Mesenchymal stem cell (in vitro differentiated cells and primary cell): ENCODE data around the gene FILIP1L.
A peak's percentile ranks its signal among the peaks of the same experiment; 100 is the strongest.

Source experiments
- DNase-seq: peaks from one replicate; pipeline ENCODE4 v3.0.0-alpha.2; 2013
- H2AFZ ChIP-seq: one replicate; pipeline ENCODE4 v1.6.1; 2013; ENCODE audit warnings: low read depth, mild to moderate bottlenecking, control low read depth, inconsistent platforms, low read length, moderate library complexity
- H2AK5ac ChIP-seq: 2 replicates; pipeline ENCODE4 v1.6.1; 2013; ENCODE audit warnings: low read length, moderate library complexity, mild to moderate bottlenecking, inconsistent platforms; ENCODE audit not compliant: severe bottlenecking
- H2BK120ac ChIP-seq: one replicate; pipeline ENCODE4 v1.6.1; 2013; ENCODE audit warnings: low read depth, mild to moderate bottlenecking, inconsistent platforms, low read length, moderate library complexity
- H2BK12ac ChIP-seq, 2 experiments: one replicate each; pipeline ENCODE4 v1.6.1; 2013; ENCODE audit warnings: inconsistent platforms in 2 of 2, low read length in 2 of 2, mild to moderate bottlenecking in 2 of 2, moderate library complexity in 2 of 2, control low read depth in 1 of 2
- H2BK15ac ChIP-seq: one replicate; pipeline ENCODE4 v1.6.1; 2013; ENCODE audit warnings: mild to moderate bottlenecking, low read depth, inconsistent platforms; ENCODE audit not compliant: poor library complexity, severe bottlenecking
- H2BK5ac ChIP-seq: 2 replicates; pipeline ENCODE4 v1.6.1; 2013; ENCODE audit warnings: low read depth, mild to moderate bottlenecking, low read length, control low read depth, inconsistent platforms; ENCODE audit not compliant: poor library complexity, severe bottlenecking
- H3K14ac ChIP-seq, 2 experiments: one replicate each; pipeline ENCODE4 v1.6.1; 2013; ENCODE audit warnings: inconsistent platforms in 2 of 2, low read length in 2 of 2, control low read depth in 1 of 2, mild to moderate bottlenecking in 1 of 2, moderate library complexity in 1 of 2
- H3K18ac ChIP-seq, 2 experiments: one replicate each; pipeline ENCODE4 v1.6.1; 2013; ENCODE audit warnings: inconsistent platforms in 2 of 2, low read length in 2 of 2, control low read depth in 1 of 2, low read depth in 1 of 2, mild to moderate bottlenecking in 1 of 2
- H3K23ac ChIP-seq, 2 experiments: one replicate each; pipeline ENCODE4 v1.6.1; 2013; ENCODE audit warnings: inconsistent platforms in 2 of 2, low read length in 2 of 2, mild to moderate bottlenecking in 2 of 2, moderate library complexity in 2 of 2, control low read depth in 1 of 2
- H3K27ac ChIP-seq: 2 replicates; pipeline ENCODE4 v1.5.1; 2013; ENCODE audit warnings: mild to moderate bottlenecking, moderate library complexity, low read length, control low read depth, inconsistent platforms; ENCODE audit not compliant: poor library complexity, severe bottlenecking
- H3K27me3 ChIP-seq, 2 experiments: 2 replicates each; pipeline versions ENCODE4 v1.6.1 to v1.7.0; 2013; ENCODE audit warnings: low read length in 2 of 2, mild to moderate bottlenecking in 2 of 2, moderate library complexity in 2 of 2, control low read depth in 1 of 2, inconsistent platforms in 1 of 2; ENCODE audit not compliant: control insufficient read depth in 1 of 2, insufficient read depth in 1 of 2
- H3K36me3 ChIP-seq, 2 experiments: 2 replicates each; pipeline versions ENCODE4 v1.6.1 to v1.7.0; 2013; ENCODE audit warnings: low read length in 2 of 2, control low read depth in 1 of 2, inconsistent platforms in 1 of 2, low read depth in 1 of 2, mild to moderate bottlenecking in 1 of 2; ENCODE audit not compliant: insufficient read depth in 2 of 2, control insufficient read depth in 1 of 2
- H3K4ac ChIP-seq, 2 experiments: one replicate each; pipeline ENCODE4 v1.6.1; 2013; ENCODE audit warnings: inconsistent platforms in 2 of 2, low read length in 2 of 2, mild to moderate bottlenecking in 2 of 2, moderate library complexity in 2 of 2, control low read depth in 1 of 2, low read depth in 1 of 2
- H3K4me1 ChIP-seq: 2 replicates; pipeline ENCODE4 v1.6.1; 2013; ENCODE audit warnings: low read depth, low read length, control low read depth; ENCODE audit not compliant: control insufficient read depth, insufficient read depth
- H3K4me2 ChIP-seq: 2 replicates; pipeline ENCODE4 v1.6.1; 2013; ENCODE audit warnings: low read length, mild to moderate bottlenecking, inconsistent platforms; ENCODE audit not compliant: poor library complexity, severe bottlenecking
- H3K4me3 ChIP-seq, 2 experiments: 2 replicates each; pipeline versions ENCODE4 v1.5.1 to v1.7.0; 2013; ENCODE audit warnings: low read length in 2 of 2, mild to moderate bottlenecking in 2 of 2, control low read depth in 1 of 2, low read depth in 1 of 2; ENCODE audit not compliant: insufficient read depth in 1 of 2
- H3K79me1 ChIP-seq: replicated peaks from 2 replicates; pipeline ENCODE4 v1.6.1; 2013; ENCODE audit warnings: mild to moderate bottlenecking, control low read depth, low read length, inconsistent platforms; ENCODE audit not compliant: poor library complexity, severe bottlenecking
- H3K9ac ChIP-seq: 2 replicates; pipeline ENCODE4 v1.7.0; 2013; ENCODE audit warnings: mild to moderate bottlenecking, low read length, moderate library complexity
- H3K9me3 ChIP-seq: 2 replicates; pipeline ENCODE4 v1.7.0; 2013; ENCODE audit warnings: mild to moderate bottlenecking, low read length; ENCODE audit not compliant: control insufficient read depth
- H4K8ac ChIP-seq: one replicate; pipeline ENCODE4 v1.6.1; 2013; ENCODE audit warnings: inconsistent platforms, mild to moderate bottlenecking, low read length, moderate library complexity
- H4K91ac ChIP-seq: one replicate; pipeline ENCODE4 v1.6.1; 2013; ENCODE audit warnings: mild to moderate bottlenecking, low read length, inconsistent platforms
- WGBS: methylation state at CpG from one replicate; pipeline ENCODE4 v1.1.7; 2013; ENCODE audit warnings: mixed read lengths; 5-methylcytosine and 5-hydroxymethylcytosine counted together

FILIP1L gene

DNA sequence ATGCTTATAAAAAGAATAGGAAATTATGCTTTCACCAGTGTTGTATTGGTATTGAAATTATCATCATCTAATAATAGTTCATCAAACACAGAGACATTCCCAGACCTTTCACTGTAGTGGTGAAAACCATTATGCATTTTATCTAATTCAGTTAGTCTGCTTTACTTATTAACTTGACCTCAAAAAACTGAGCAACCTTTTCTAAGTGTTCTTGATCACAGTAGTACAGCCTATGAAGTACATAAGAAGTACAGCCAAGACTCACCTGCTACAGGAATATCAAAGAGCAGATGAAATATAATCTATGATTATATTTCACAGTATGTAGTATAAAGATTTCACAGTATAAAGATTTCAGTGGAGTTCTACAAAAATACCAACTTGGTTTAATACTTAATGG is 75.2 kb downstream of the FILIP1L start:
- Histone ChIP-seq H2AK5ac (no peak overlapping the region), H3K79me1 (peaks cover 1% of the 10 kb centered on the region), H3K18ac (no peak overlapping the region), H2AFZ (no peak overlapping the region), H3K4ac (no peak overlapping the region), H3K4me1 (peaks cover 3% of the 10 kb centered on the region), H3K27me3 (no peaks in the 10 kb centered on the region), H4K8ac (no peak overlapping the region), H3K4me3 (no peak overlapping the region), H3K27ac (no peak overlapping the region), H2BK15ac (no peak overlapping the region), H2BK120ac (no peak overlapping the region), H3K23ac (no peak overlapping the region), H3K9me3 (no peaks in the 10 kb centered on the region), H2BK5ac (no peak overlapping the region), H3K36me3 (no peaks in the 10 kb centered on the region), H3K14ac (no peak overlapping the region), H4K91ac (no peak overlapping the region), H3K4me2 (no peak overlapping the region), H2BK12ac (no peak overlapping the region), H3K9ac (no peak overlapping the region)
- no peak for DNase-seq

DNA sequence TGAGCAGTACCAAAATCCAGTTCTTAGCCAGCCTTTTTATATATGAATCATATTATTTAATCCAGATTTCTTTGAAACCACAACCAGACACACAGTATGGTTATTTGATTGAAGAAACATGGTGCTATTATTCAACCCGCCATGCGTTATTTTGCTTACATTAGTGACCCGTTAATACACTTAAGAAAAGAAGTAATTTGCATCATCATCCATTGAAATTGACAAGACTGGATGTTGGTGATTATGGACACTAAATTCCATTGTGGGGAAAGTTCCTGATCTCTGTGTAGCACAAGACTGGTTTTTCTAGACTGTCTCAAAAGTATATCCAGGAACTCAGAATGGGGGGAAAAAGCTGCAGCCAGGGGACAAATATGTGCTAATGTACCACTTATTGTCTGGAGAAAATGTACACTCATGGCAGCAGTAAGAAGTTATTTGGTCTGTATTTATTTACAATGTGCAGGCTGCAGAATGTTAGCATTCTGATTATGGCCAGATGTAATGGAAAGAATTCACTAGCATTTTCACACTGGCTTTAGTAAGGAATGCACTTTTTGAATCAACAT is 80.3 kb downstream of the FILIP1L start:
- no peak overlapping the region for H2BK120ac ChIP-seq
- no peaks in the 10 kb centered on the region for H3K36me3 ChIP-seq
- no peak overlapping the region for H2BK5ac ChIP-seq
- no peak overlapping the region for H3K9ac ChIP-seq
- no peak overlapping the region for H3K4me2 ChIP-seq
- peaks cover 2% of the 10 kb centered on the region for H3K4me1 ChIP-seq
- H3K27ac ChIP-seq, result peak overlapping the region; percentile 29
- no peak overlapping the region for H3K18ac ChIP-seq
- H3K79me1 ChIP-seq, result no peaks in the 10 kb centered on the region
- H3K27me3 ChIP-seq, result no peaks in the 10 kb centered on the region
- no peak overlapping the region for H4K91ac ChIP-seq
- no peak overlapping the region for H2BK15ac ChIP-seq
- DNase-seq, result peak; percentile 82
- no peak overlapping the region for H4K8ac ChIP-seq
- no peak overlapping the region for H3K23ac ChIP-seq
- H2AK5ac ChIP-seq, result no peak overlapping the region
- H3K14ac ChIP-seq, result no peak overlapping the region
- H3K4ac ChIP-seq, result no peak overlapping the region
- H2AFZ ChIP-seq, result no peak overlapping the region
- no peak overlapping the region for H3K4me3 ChIP-seq
- no peaks in the 10 kb centered on the region for H3K9me3 ChIP-seq
- WGBS, result 66% methylated on average over 3 of the region's 3 CpGs
- H2BK12ac ChIP-seq, result no peak overlapping the region

DNA sequence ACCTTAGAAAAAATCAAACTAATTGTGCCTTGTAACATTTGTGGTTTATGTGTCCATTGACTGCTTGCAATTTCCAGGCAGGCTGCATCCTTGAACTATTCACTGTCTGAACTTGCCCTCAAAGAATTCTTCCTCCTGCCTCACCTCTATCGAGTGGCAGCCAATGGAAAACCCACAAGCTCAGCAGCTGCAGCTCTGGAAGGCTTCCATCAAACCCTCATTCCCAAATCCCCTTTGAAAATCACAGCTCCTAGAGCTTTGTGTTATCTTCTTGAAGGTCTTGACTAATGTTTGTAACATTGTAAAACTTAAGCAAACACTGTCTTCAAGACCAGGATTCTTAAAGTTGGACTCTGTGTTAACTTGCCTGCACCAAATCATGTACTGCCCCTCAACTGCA is 81.1 kb downstream of the FILIP1L start:
- Histone ChIP-seq H2AK5ac (no peak overlapping the region), H2BK15ac (no peak overlapping the region), H3K9ac (no peak overlapping the region), H3K27ac (peak overlapping the region; percentile 75), H3K4me2 (peak overlapping the region; percentile 21), H3K18ac (no peak overlapping the region), H3K36me3 (no peaks in the 10 kb centered on the region), H3K4me3 (no peak overlapping the region), H3K14ac (no peak overlapping the region), H3K9me3 (no peaks in the 10 kb centered on the region), H2BK120ac (no peak overlapping the region), H3K79me1 (no peaks in the 10 kb centered on the region), H3K23ac (no peak overlapping the region), H3K4me1 (no peaks in the 10 kb centered on the region), H4K91ac (no peak overlapping the region), H3K4ac (no peak overlapping the region), H3K27me3 (no peaks in the 10 kb centered on the region), H2AFZ (no peak overlapping the region), H4K8ac (no peak overlapping the region), H2BK12ac (peak overlapping the region in 1 of 2 experiments; percentile 77), H2BK5ac (peak overlapping the region; percentile 24)
- 57% methylated on average over 1 of the region's 1 CpG for WGBS
- peak; percentile 65 for DNase-seq

DNA sequence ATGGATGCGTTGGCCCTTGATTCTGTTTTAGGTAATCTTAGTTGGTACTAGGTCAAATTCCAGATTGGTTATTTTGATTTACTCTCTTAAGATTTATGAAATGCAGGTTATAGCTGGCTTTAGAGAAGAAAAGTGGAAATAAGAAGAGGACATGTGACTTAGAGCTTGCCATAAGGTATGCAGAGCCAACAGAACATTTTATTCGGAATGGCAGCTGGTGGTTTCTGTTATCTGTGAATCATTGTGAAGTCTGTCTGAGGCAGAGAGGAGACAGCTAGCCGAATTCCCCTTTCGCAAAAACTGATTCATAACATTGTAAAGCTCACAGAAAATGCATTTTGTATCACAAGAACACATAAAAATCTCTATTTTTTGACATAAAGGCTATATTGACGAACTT is 82.1 kb downstream of the FILIP1L start:
- peak; percentile 85 for DNase-seq
- no peaks in the 10 kb centered on the region for H3K27me3 ChIP-seq
- no peak overlapping the region for H2AFZ ChIP-seq
- H3K4me3 ChIP-seq, result no peak overlapping the region
- no peak overlapping the region for H3K23ac ChIP-seq
- no peak overlapping the region for H3K4me2 ChIP-seq
- no peak overlapping the region for H2BK12ac ChIP-seq
- no peak overlapping the region for H4K91ac ChIP-seq
- H3K18ac ChIP-seq, result no peak overlapping the region
- H2BK5ac ChIP-seq, result no peak overlapping the region
- H2AK5ac ChIP-seq, result no peak overlapping the region
- H3K36me3 ChIP-seq, result no peaks in the 10 kb centered on the region
- no peak overlapping the region for H2BK15ac ChIP-seq
- H3K79me1 ChIP-seq, result peaks cover 1% of the 10 kb centered on the region
- no peak overlapping the region for H3K14ac ChIP-seq
- no peaks in the 10 kb centered on the region for H3K9me3 ChIP-seq
- no peak overlapping the region for H4K8ac ChIP-seq
- H3K27ac ChIP-seq, result peak overlapping the region; percentile 48
- no peak overlapping the region for H3K4ac ChIP-seq
- H3K4me1 ChIP-seq, result no peaks in the 10 kb centered on the region
- WGBS, result 50% methylated on average over 2 of the region's 5 CpGs
- H2BK120ac ChIP-seq, result no peak overlapping the region
- no peak overlapping the region for H3K9ac ChIP-seq
